Keratinocyte (primary cell): ENCODE measurements around the gene HEYL. TPM values are rescaled to one million over a fixed set of nuclear protein-coding genes. Genes with fewer than 3 reads are reported as not detected.

Source experiments
- DNase-seq: peaks from one replicate; pipeline ENCODE4 v3.0.0-alpha.2; 2011; ENCODE audit warnings: low read depth, missing footprints, low spot score
- FAIRE-seq: peaks from 2 replicates; lab custom pipeline; 2011; peaks lifted over from hg19 to GRCh38; lab: Jason Lieb, UNC
- H2AFZ ChIP-seq: 2 replicates; pipeline ENCODE4 v1.6.0; 2012; ENCODE audit warnings: low read length, control low read depth, inconsistent platforms; ENCODE audit not compliant: control insufficient read depth
- H3K27ac ChIP-seq: 2 replicates; pipeline ENCODE4 v1.5.1; 2011; ENCODE audit warnings: low read length; ENCODE audit not compliant: control insufficient read depth, insufficient read depth
- H3K27me3 ChIP-seq: 3 replicates; pipeline ENCODE4 v1.6.0; 2011; ENCODE audit warnings: low read length; ENCODE audit not compliant: control insufficient read depth, insufficient read depth; ENCODE audit errors: extremely low read depth
- H3K36me3 ChIP-seq, 2 experiments: 2 replicates in 1 of 2; 3 replicates in 1 of 2; pipeline ENCODE4 v1.5.1; 2011; ENCODE audit warnings: low read length in 2 of 2, mild to moderate bottlenecking in 1 of 2; ENCODE audit not compliant: control insufficient read depth in 2 of 2, insufficient read depth in 2 of 2; ENCODE audit errors: extremely low read depth in 1 of 2
- H3K4me1 ChIP-seq: 3 replicates; pipeline ENCODE4 v1.5.1; 2011; ENCODE audit warnings: low read length; ENCODE audit not compliant: control insufficient read depth, insufficient read depth; ENCODE audit errors: extremely low read depth
- H3K4me2 ChIP-seq: 3 replicates; pipeline ENCODE4 v1.6.0; 2011; ENCODE audit warnings: low read depth, low read length; ENCODE audit not compliant: control insufficient read depth, insufficient read depth; ENCODE audit errors: extremely low read depth
- H3K4me3 ChIP-seq, 3 experiments: fragments of 200-600 bp in 1 of 3; sonication (generic) in 1 of 3; 2 replicates in 2 of 3; 3 replicates in 1 of 3; pipeline ENCODE4 v1.5.1; 2011 to 2016; ENCODE audit warnings: low read length in 3 of 3, mild to moderate bottlenecking in 3 of 3, control low read depth in 2 of 3, inconsistent platforms in 1 of 3, low read depth in 1 of 3, mixed read lengths in 1 of 3, mixed run types in 1 of 3, moderate library complexity in 1 of 3; ENCODE audit not compliant: control insufficient read depth in 2 of 3, insufficient read depth in 2 of 3; ENCODE audit errors: extremely low read depth in 1 of 3
- H3K79me2 ChIP-seq: 2 replicates; pipeline ENCODE4 v1.6.0; 2012; ENCODE audit warnings: low read length; ENCODE audit not compliant: control insufficient read depth, insufficient read depth
- H3K9ac ChIP-seq: 3 replicates; pipeline ENCODE4 v1.6.0; 2011; ENCODE audit warnings: low read length; ENCODE audit not compliant: control insufficient read depth, insufficient read depth; ENCODE audit errors: extremely low read depth
- H3K9me1 ChIP-seq: 3 replicates; pipeline ENCODE4 v1.6.0; 2011; ENCODE audit warnings: low read length; ENCODE audit not compliant: control insufficient read depth, insufficient read depth; ENCODE audit errors: extremely low read depth
- H3K9me3 ChIP-seq: 2 replicates; pipeline ENCODE4 v1.5.1; 2012; ENCODE audit warnings: low read depth, low read length; ENCODE audit not compliant: control insufficient read depth
- H4K20me1 ChIP-seq: 3 replicates; pipeline ENCODE4 v1.6.0; 2011; ENCODE audit warnings: low read length; ENCODE audit not compliant: control insufficient read depth, insufficient read depth; ENCODE audit errors: extremely low read depth
- EZH2 ChIP-seq: IDR thresholded peaks from one replicate; pipeline ENCODE4 v1.6.1; 2012; ENCODE audit warnings: inconsistent platforms, mild to moderate bottlenecking, low read length, moderate library complexity
- dilution Hi-C: fragments of 300-500 bp; cut with MboI; formaldehyde crosslinking; loops from one replicate; pipeline ENCODE4 v1.7.0; 2020; ENCODE audit warnings: low sequenced_read_pairs; ENCODE audit not compliant: extremely low pct_ligation_motif_present
- polyA plus RNA-seq, 5 experiments: library from polyadenylated mRNA; depleted of rRNA in 3 of 5; stranded (reverse) in 3 of 5; stranded (forward) in 1 of 5; unstranded in 1 of 5; fragments of >200 nt; gene quantifications; 1 replicate in 1 of 5; 2 replicates in 3 of 5; 3 replicates in 1 of 5; pipeline versions ENCODE4 v1.2.1 to v1.2.3, GENCODE V29; 2011 to 2012; ENCODE audit warnings: missing spikeins in 2 of 5, low read depth in 1 of 5, low replicate concordance in 1 of 5
- TF ChIP-seq, protein P1 (sequence below), 3 experiments: IDR thresholded peaks in 1 of 3; conservative IDR thresholded peaks in 1 of 3; optimal IDR thresholded peaks in 1 of 3; 2 replicates in 2 of 3; 3 replicates in 1 of 3; pipeline versions ENCODE3 to v1.5.1; 2011; ENCODE audit warnings: low read length in 3 of 3, mild to moderate bottlenecking in 3 of 3, moderate library complexity in 2 of 3, control low read depth in 1 of 3, inconsistent platforms in 1 of 3; ENCODE audit not compliant: insufficient read depth in 2 of 3; ENCODE audit errors: extremely low read depth in 1 of 3

The HEYL gene
- polyA plus RNA-seq, 1 donor (not counting 4 experiments of a cell fraction or from before 2014, with no cell fraction given): not detected

GRCh38 chr1:39613250-39613649, 26.2 kb downstream of the HEYL start:
- Histone ChIP-seq H3K27me3 (no peaks in the 10 kb centered on the region), H3K4me2 (no peak overlapping the region), H3K4me3 (no peak overlapping the region), H2AFZ (no peak overlapping the region), H3K9me3 (no peaks in the 10 kb centered on the region), H3K9me1 (no peaks in the 10 kb centered on the region), H3K79me2 (no peaks in the 10 kb centered on the region), H3K27ac (no peak overlapping the region), H3K4me1 (no peaks in the 10 kb centered on the region), H4K20me1 (no peaks in the 10 kb centered on the region), H3K36me3 (no peaks in the 10 kb centered on the region), H3K9ac (no peak overlapping the region)
- dilution Hi-C loops: no loop called here
- no peak for DNase-seq
- TF ChIP-seq EZH2: no peak
- TF ChIP-seq, protein P1, sequence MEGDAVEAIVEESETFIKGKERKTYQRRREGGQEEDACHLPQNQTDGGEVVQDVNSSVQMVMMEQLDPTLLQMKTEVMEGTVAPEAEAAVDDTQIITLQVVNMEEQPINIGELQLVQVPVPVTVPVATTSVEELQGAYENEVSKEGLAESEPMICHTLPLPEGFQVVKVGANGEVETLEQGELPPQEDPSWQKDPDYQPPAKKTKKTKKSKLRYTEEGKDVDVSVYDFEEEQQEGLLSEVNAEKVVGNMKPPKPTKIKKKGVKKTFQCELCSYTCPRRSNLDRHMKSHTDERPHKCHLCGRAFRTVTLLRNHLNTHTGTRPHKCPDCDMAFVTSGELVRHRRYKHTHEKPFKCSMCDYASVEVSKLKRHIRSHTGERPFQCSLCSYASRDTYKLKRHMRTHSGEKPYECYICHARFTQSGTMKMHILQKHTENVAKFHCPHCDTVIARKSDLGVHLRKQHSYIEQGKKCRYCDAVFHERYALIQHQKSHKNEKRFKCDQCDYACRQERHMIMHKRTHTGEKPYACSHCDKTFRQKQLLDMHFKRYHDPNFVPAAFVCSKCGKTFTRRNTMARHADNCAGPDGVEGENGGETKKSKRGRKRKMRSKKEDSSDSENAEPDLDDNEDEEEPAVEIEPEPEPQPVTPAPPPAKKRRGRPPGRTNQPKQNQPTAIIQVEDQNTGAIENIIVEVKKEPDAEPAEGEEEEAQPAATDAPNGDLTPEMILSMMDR (optimal IDR thresholded peaks at IDR 0.05 in 1 of 3, IDR thresholded peaks at IDR 0.05 in 1 of 3, conservative IDR thresholded peaks at IDR 0.05 in 1 of 3; ENCODE audit: extremely low read depth in 1 of 3, insufficient read depth in 2 of 3, low read length in 3 of 3): no peak
- FAIRE-seq: no peak

DNA sequence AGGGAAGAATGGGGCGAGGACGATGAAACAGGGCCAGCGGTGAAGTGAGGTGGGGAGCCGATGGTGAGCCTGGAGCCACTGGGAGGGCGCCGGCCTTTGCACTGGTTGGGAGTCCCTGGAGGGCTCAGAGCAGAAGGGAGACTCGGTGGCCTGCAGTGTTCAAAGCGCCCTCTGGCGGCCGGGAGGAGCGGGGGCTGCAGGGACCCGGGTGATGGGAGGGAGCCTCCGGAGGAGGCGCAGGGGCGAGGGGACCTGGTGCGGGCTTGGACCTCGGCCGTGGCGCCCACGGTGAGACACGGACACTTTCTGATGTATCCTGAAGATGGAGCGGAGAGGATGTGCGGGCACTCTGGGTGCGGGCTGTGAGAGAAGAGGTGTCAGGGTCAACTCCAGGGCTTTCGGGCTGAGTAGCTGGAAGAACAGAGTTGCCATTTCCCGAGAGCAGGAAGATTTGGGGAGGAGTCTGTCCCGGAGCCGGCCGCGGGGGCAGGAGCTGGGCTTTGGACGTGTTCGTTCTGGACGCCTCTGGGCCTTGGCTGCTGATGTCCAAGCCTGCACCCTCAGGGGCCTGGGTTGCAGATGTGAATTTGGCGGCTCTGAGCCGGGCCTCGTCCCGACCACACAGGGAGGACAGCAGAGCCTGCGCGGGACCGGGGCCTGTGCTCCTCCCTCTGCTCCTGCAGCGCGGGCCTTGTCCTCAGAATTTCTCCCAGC, 29.7 kb downstream of the HEYL start:
- no peak for DNase-seq
- H2AFZ ChIP-seq: peak overlapping the region; percentile 46
- H3K4me3 ChIP-seq: no peak overlapping the region

More for the DNA sequence above, 29.7 kb downstream of the HEYL start:
- Histone ChIP-seq H3K4me2 (no peak overlapping the region), H3K79me2 (no peaks in the 10 kb centered on the region), H3K4me1 (peaks cover 5% of the 10 kb centered on the region), H3K27me3 (no peaks in the 10 kb centered on the region), H4K20me1 (no peaks in the 10 kb centered on the region), H3K9me3 (no peaks in the 10 kb centered on the region), H3K9ac (no peak overlapping the region), H3K9me1 (no peaks in the 10 kb centered on the region), H3K27ac (no peak overlapping the region), H3K36me3 (no peaks in the 10 kb centered on the region)
- FAIRE-seq: no peak
- dilution Hi-C loops: no loop called here
- TF ChIP-seq, protein P1 (optimal IDR thresholded peaks at IDR 0.05 in 1 of 3, IDR thresholded peaks at IDR 0.05 in 1 of 3, conservative IDR thresholded peaks at IDR 0.05 in 1 of 3; ENCODE audit: extremely low read depth in 1 of 3, insufficient read depth in 2 of 3, low read length in 3 of 3): peak; percentile 61 to 70 (median 68)
- TF ChIP-seq EZH2: no peak
